Upper lobe of right lung (tissue), 1 donor: ENCODE data around the gene ZFAND6. TPM values are rescaled to one million over a fixed set of nuclear protein-coding genes. Genes with fewer than 3 reads are reported as not detected.

Source experiments
- ATAC-seq: fragments of 200-7000 bp; cut with Tn5 transposase; one replicate; pipeline ENCODE4 v1.9.1; 2020; ENCODE audit warnings: mild to moderate bottlenecking, moderate library complexity
- DNase-seq: peaks from one replicate; pipeline ENCODE4 v3.0.0-alpha.2; 2020
- H3K27ac ChIP-seq: fragments of 200-600 bp; one replicate; pipeline ENCODE4 v1.8.0; 2022
- H3K27me3 ChIP-seq: fragments of 200-600 bp; one replicate; pipeline ENCODE4 v1.8.0; 2022; ENCODE audit warnings: mild to moderate bottlenecking
- H3K36me3 ChIP-seq: fragments of 200-600 bp; one replicate; pipeline ENCODE4 v1.8.0; 2022
- H3K4me1 ChIP-seq: fragments of 200-600 bp; one replicate; pipeline ENCODE4 v1.8.0; 2022
- H3K4me3 ChIP-seq: fragments of 200-600 bp; one replicate; pipeline ENCODE4 v1.8.0; 2022; ENCODE audit warnings: mild to moderate bottlenecking
- H3K9me3 ChIP-seq: fragments of 200-600 bp; one replicate; pipeline ENCODE4 v1.8.0; 2022
- intact Hi-C: fragments of 100-400 bp; cut with DNase I; formaldehyde crosslinking; loops from one replicate; pipeline ENCODE4 v1.11.0; 2022
- total RNA-seq: library from RNA; stranded (reverse); fragmentation: NEBNext Ultra II Directional; extraction: Animal tissue kit (Norgen Biotek cat#: 25700); gene quantifications from one replicate; pipeline ENCODE4 v1.2.1, GENCODE V29; 2021
- TF ChIP-seq, protein P1 (sequence below): fragments of 200-600 bp; IDR thresholded peaks from one replicate; pipeline ENCODE4 v1.8.0; 2022; ENCODE audit warnings: antibody characterized with exemption
- donor health status: DM: no; HTN: yes; CAD: no; lungs with severe emphysema.

Gene ZFAND6
- total RNA-seq, 1 donor from 2014 or later: 79.5 TPM

- Histone ChIP-seq H3K36me3 (no peaks in the 10 kb centered on the region), H3K27ac (no peak overlapping the region), H3K27me3 (no peaks in the 10 kb centered on the region), H3K4me3 (no peak overlapping the region), H3K4me1 (no peaks in the 10 kb centered on the region), H3K9me3 (no peaks in the 10 kb centered on the region)
- TF ChIP-seq, protein P1, sequence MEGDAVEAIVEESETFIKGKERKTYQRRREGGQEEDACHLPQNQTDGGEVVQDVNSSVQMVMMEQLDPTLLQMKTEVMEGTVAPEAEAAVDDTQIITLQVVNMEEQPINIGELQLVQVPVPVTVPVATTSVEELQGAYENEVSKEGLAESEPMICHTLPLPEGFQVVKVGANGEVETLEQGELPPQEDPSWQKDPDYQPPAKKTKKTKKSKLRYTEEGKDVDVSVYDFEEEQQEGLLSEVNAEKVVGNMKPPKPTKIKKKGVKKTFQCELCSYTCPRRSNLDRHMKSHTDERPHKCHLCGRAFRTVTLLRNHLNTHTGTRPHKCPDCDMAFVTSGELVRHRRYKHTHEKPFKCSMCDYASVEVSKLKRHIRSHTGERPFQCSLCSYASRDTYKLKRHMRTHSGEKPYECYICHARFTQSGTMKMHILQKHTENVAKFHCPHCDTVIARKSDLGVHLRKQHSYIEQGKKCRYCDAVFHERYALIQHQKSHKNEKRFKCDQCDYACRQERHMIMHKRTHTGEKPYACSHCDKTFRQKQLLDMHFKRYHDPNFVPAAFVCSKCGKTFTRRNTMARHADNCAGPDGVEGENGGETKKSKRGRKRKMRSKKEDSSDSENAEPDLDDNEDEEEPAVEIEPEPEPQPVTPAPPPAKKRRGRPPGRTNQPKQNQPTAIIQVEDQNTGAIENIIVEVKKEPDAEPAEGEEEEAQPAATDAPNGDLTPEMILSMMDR: no peak
- ATAC-seq (no peak), DNase-seq (no peak)
- intact Hi-C loops: no loop called here
These were observed 32.7 kb upstream of the ZFAND6 start for GRCh38 chr15:80026754-80027153.

DNA sequence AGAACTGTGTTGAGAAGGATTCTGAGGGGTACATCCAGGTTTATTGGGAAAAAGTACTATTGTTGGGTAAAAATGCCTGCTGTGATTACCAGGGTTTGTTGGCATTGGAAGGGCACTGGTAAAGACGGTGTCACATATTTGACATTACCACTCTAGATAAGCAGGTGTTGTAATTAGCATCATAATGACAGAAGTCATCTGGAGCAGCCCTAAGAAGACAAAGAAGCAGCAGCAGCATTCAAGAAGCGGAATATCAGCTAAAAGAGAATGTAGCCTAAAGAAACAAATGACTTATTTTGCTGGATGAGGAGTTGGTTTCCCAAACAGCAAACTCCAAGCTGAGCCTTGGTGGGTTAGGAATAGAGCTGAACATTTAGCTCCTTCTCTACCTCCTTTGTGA, 30.5 kb upstream of the ZFAND6 start:
- no peak overlapping the region for H3K27ac ChIP-seq
- DNase-seq (no peak), ATAC-seq (no peak)
- no peak overlapping the region for H3K4me3 ChIP-seq
- H3K27me3 ChIP-seq: no peaks in the 10 kb centered on the region
- H3K36me3 ChIP-seq: no peaks in the 10 kb centered on the region
- no peaks in the 10 kb centered on the region for H3K9me3 ChIP-seq
- intact Hi-C loops: no loop called here
- peaks cover 9% of the 10 kb centered on the region for H3K4me1 ChIP-seq
- TF ChIP-seq, protein P1: no peak

- TF ChIP-seq, protein P1: no peak
- H3K4me1 ChIP-seq: peaks cover 9% of the 10 kb centered on the region
- H3K4me3 ChIP-seq: no peak overlapping the region
- H3K9me3 ChIP-seq: no peaks in the 10 kb centered on the region
- H3K27me3 ChIP-seq: no peaks in the 10 kb centered on the region
- DNase-seq: no peak
- no peak overlapping the region for H3K27ac ChIP-seq
- ATAC-seq: no peak
- intact Hi-C loops: no loop called here
- no peaks in the 10 kb centered on the region for H3K36me3 ChIP-seq
These were observed 27.6 kb upstream of the ZFAND6 start for GRCh38 chr15:80031841-80032240.

- Histone ChIP-seq H3K4me1 (peaks cover 9% of the 10 kb centered on the region), H3K9me3 (no peaks in the 10 kb centered on the region), H3K4me3 (no peak overlapping the region), H3K27me3 (no peaks in the 10 kb centered on the region), H3K27ac (no peak overlapping the region), H3K36me3 (no peaks in the 10 kb centered on the region)
- TF ChIP-seq, protein P1: no peak
- ATAC-seq (no peak), DNase-seq (no peak)
- intact Hi-C loops: no loop called here
These were observed 24.8 kb upstream of the ZFAND6 start for GRCh38 chr15:80034629-80035028.

GRCh38 chr15:80036071-80036470, 23.4 kb upstream of the ZFAND6 start:
- ATAC-seq (no peak), DNase-seq (no peak)
- Histone ChIP-seq H3K9me3 (no peaks in the 10 kb centered on the region), H3K36me3 (no peaks in the 10 kb centered on the region), H3K27ac (no peak overlapping the region), H3K4me1 (peaks cover 9% of the 10 kb centered on the region), H3K27me3 (no peaks in the 10 kb centered on the region), H3K4me3 (no peak overlapping the region)
- TF ChIP-seq, protein P1: no peak
- intact Hi-C loops: no loop called here
